Muscle of back (tissue), 13 donors: ENCODE results near the gene FDXR. TPM values are rescaled to one million over a fixed set of nuclear protein-coding genes. Genes with fewer than 3 reads are reported as not detected.
"Not testable (repeated sequence)": the region's sequence is repeated elsewhere in the genome, so short reads cannot be mapped to it uniquely, and the experiment has no call there.

Experiments used
- DNase-seq, 3 donors: peaks; one replicate each; pipeline versions ENCODE4 v3.0.0 to v3.0.0-alpha.2; 2013
- long read RNA-seq, 9 donors: transcript quantifications; one replicate each; lab custom pipeline, GENCODE V29; 2026
- polyA plus RNA-seq, 10 donors: library from polyadenylated mRNA; unstranded; fragments of 120-200 nt; gene quantifications; one replicate each; pipeline ENCODE4 v1.2.1, GENCODE V29; 2013; ENCODE audit not compliant: insufficient read length in 10 of 10

Gene FDXR
- polyA plus RNA-seq = 1 to 10 TPM; 1.3 to 5.7 (median 2.5) TPM
- long read RNA-seq, donor 1 = 0 reads
- long read RNA-seq, donor 2 = 0 reads
- long read RNA-seq, donor 3 = 0 reads
- long read RNA-seq, donor 4 = 0 reads
- long read RNA-seq, donor 5 = 0 reads
- long read RNA-seq, donor 6 = 0 reads
- long read RNA-seq, donor 7 = 0 reads
- long read RNA-seq, donor 8, partial matches to known transcripts = 0 of 3 reads
- long read RNA-seq, donor 8, other reads (novel, unspliced or antisense) = 0 of 3 reads
- long read RNA-seq, donor 9 = 0 reads

- DNase-seq = no peak
Measured at GRCh38 chr17:74872313-74873036, at the start of gene FDXR. Gene FDXR (minus strand): TSS chr17:74872994. CDS start chr17:74872944, 50 bp downstream.

- no peak for DNase-seq
Measured at GRCh38 chr17:74922172-74922571, 49.4 kb upstream of the FDXR start.

- DNase-seq = no peak
Measured at GRCh38 chr17:74921769-74922168, 49.0 kb upstream of the FDXR start.

- no peak for DNase-seq
Measured at GRCh38 chr17:74921026-74921681, 48.4 kb upstream of the FDXR start.

- no peak for DNase-seq
Measured at GRCh38 chr17:74920642-74921025, 47.8 kb upstream of the FDXR start.

GRCh38 chr17:74920306-74920620 lies 47.5 kb upstream of the FDXR start:
- DNase-seq = no peak

GRCh38 chr17:74919440-74920305 lies 46.9 kb upstream of the FDXR start:
- DNase-seq = no peak

- no peak for DNase-seq
Measured at GRCh38 chr17:74918906-74919305, 46.1 kb upstream of the FDXR start.

GRCh38 chr17:74917430-74917829 lies 44.6 kb upstream of the FDXR start:
- DNase-seq = no peak

- no peak for DNase-seq
Measured at GRCh38 chr17:74916851-74917199, 44.0 kb upstream of the FDXR start.

GRCh38 chr17:74916136-74916850 lies 43.5 kb upstream of the FDXR start:
- no peak for DNase-seq

GRCh38 chr17:74911423-74911822 lies 38.6 kb upstream of the FDXR start:
- DNase-seq = not testable (repeated sequence)

- DNase-seq = not testable (repeated sequence)
Measured at GRCh38 chr17:74909097-74909496, 36.3 kb upstream of the FDXR start.

GRCh38 chr17:74907012-74907411 lies 34.2 kb upstream of the FDXR start:
- DNase-seq = no peak

- not testable (repeated sequence) for DNase-seq
Measured at GRCh38 chr17:74906214-74906793, 33.5 kb upstream of the FDXR start.

- no peak for DNase-seq
Measured at GRCh38 chr17:74904687-74905409, 32.1 kb upstream of the FDXR start.

GRCh38 chr17:74903671-74904070 lies 30.9 kb upstream of the FDXR start:
- DNase-seq = no peak

- no peak for DNase-seq
Measured at GRCh38 chr17:74903034-74903433, 30.2 kb upstream of the FDXR start.

- no peak for DNase-seq
Measured at GRCh38 chr17:74901353-74902135, 28.8 kb upstream of the FDXR start.

- no peak for DNase-seq
Measured at GRCh38 chr17:74900208-74900607, 27.4 kb upstream of the FDXR start.
